ENCODE measurements around the gene NISCH. TPM values are rescaled to one million over a fixed set of nuclear protein-coding genes. Genes with fewer than 3 reads are reported as not detected.
A peak's percentile ranks its signal among the peaks of the same experiment; 100 is the strongest.

Gene NISCH
- total RNA-seq, 2 experiments from 2014 or later, result 77.2 to 82.6 TPM

- POLR2A ChIA-PET, result no interaction called here
These were observed 34.9 kb downstream of the NISCH start for GRCh38 chr3:52490035-52490938.

GRCh38 chr3:52490939-52491526 lies 35.6 kb downstream of the NISCH start:
- Mint-ChIP-seq H3K4me1 (ENCODE audit: low read depth) (peaks cover 2% of the 10 kb centered on the region), H3K27ac (peak overlapping the region; percentile 15), H3K4me3 (no peak overlapping the region), H3K36me3 (ENCODE audit: low read depth) (peaks cover 19% of the 10 kb centered on the region), H3K27me3 (ENCODE audit: low read depth) (no peaks in the 10 kb centered on the region), H3K9me3 (ENCODE audit: insufficient read depth) (no peaks in the 10 kb centered on the region)
- CTCF ChIA-PET, result no interaction called here
- DNase-seq (no peak), ATAC-seq (no peak)
- POLR2A ChIA-PET, result no interaction called here

More at GRCh38 chr3:52490035-52490938, 34.9 kb downstream of the NISCH start:
- Mint-ChIP-seq H3K4me1 (ENCODE audit: low read depth) (peaks cover 2% of the 10 kb centered on the region), H3K27ac (peak overlapping the region; percentile 15), H3K4me3 (no peak overlapping the region), H3K27me3 (ENCODE audit: low read depth) (no peaks in the 10 kb centered on the region), H3K36me3 (ENCODE audit: low read depth) (peaks cover 24% of the 10 kb centered on the region), H3K9me3 (ENCODE audit: insufficient read depth) (no peaks in the 10 kb centered on the region)
- CTCF ChIA-PET, result no interaction called here
- no peak for ATAC-seq
- DNase-seq, result no peak

GRCh38 chr3:52492059-52492458 lies 36.7 kb downstream of the NISCH start:
- H3K9me3 Mint-ChIP-seq (ENCODE audit: insufficient read depth), result no peaks in the 10 kb centered on the region
- H3K4me3 Mint-ChIP-seq, result no peak overlapping the region
- H3K27ac Mint-ChIP-seq, result no peak overlapping the region
- POLR2A ChIA-PET, result interaction anchor here (0.7 kb wide), 1 partner anchor 23 kb away, joined by 3 read pairs; no protein-coding TSS in a partner anchor
- no peak for ATAC-seq
- H3K27me3 Mint-ChIP-seq (ENCODE audit: low read depth), result no peaks in the 10 kb centered on the region
- DNase-seq, result no peak
- CTCF ChIA-PET, result no interaction called here
- H3K36me3 Mint-ChIP-seq (ENCODE audit: low read depth), result peaks cover 19% of the 10 kb centered on the region
- peaks cover 2% of the 10 kb centered on the region for H3K4me1 Mint-ChIP-seq (ENCODE audit: low read depth)

GRCh38 chr3:52493232-52494017 lies 38.0 kb downstream of the NISCH start:
- H3K27me3 Mint-ChIP-seq (ENCODE audit: low read depth), result no peaks in the 10 kb centered on the region
- POLR2A ChIA-PET, result no interaction called here
- ATAC-seq (no peak), DNase-seq (no peak)
- H3K36me3 Mint-ChIP-seq (ENCODE audit: low read depth), result peaks cover 9% of the 10 kb centered on the region
- H3K27ac Mint-ChIP-seq, result no peak overlapping the region
- CTCF ChIA-PET, result no interaction called here
- peaks cover 5% of the 10 kb centered on the region for H3K4me1 Mint-ChIP-seq (ENCODE audit: low read depth)
- H3K4me3 Mint-ChIP-seq, result no peak overlapping the region
- no peaks in the 10 kb centered on the region for H3K9me3 Mint-ChIP-seq (ENCODE audit: insufficient read depth)

GRCh38 chr3:52494445-52494844 lies 39.0 kb downstream of the NISCH start:
- Mint-ChIP-seq H3K36me3 (ENCODE audit: low read depth) (peaks cover 9% of the 10 kb centered on the region), H3K9me3 (ENCODE audit: insufficient read depth) (no peaks in the 10 kb centered on the region), H3K4me3 (no peak overlapping the region), H3K27ac (no peak overlapping the region), H3K27me3 (ENCODE audit: low read depth) (peaks cover 3% of the 10 kb centered on the region), H3K4me1 (ENCODE audit: low read depth) (peaks cover 11% of the 10 kb centered on the region)
- no peak for ATAC-seq
- no peak for DNase-seq
- ChIA-PET POLR2A (no interaction called here), CTCF (no interaction called here)

GRCh38 chr3:52494886-52495495 lies 39.6 kb downstream of the NISCH start, which contains the start of gene STAB1:
Gene STAB1, plus strand, starts transcription at chr3:52495338. Its CDS starts 76 bp downstream, at chr3:52495414.
- CTCF ChIA-PET, result interaction anchor here (0.7 kb wide), 1 partner anchor 12 kb away, joined by 3 read pairs; no protein-coding TSS in a partner anchor
- POLR2A ChIA-PET, result interaction anchor here (1.1 kb wide), 1 partner anchor 15 kb away, joined by 4 read pairs; no protein-coding TSS in a partner anchor
- ATAC-seq (no peak), DNase-seq (no peak)
- peaks cover 11% of the 10 kb centered on the region for H3K4me1 Mint-ChIP-seq (ENCODE audit: low read depth)
- H3K4me3 Mint-ChIP-seq, result no peak within 1 kb of the TSS
- no peaks in the 10 kb centered on the region for H3K9me3 Mint-ChIP-seq (ENCODE audit: insufficient read depth)
- no peak within 1 kb of the TSS for H3K27ac Mint-ChIP-seq
- H3K27me3 Mint-ChIP-seq (ENCODE audit: low read depth), result peaks cover 3% of the 10 kb centered on the region
- H3K36me3 Mint-ChIP-seq (ENCODE audit: low read depth), result peaks cover 9% of the 10 kb centered on the region

- H3K9me3 Mint-ChIP-seq (ENCODE audit: insufficient read depth), result no peaks in the 10 kb centered on the region
- DNase-seq, result no peak
- no peak overlapping the region for H3K27ac Mint-ChIP-seq
- H3K27me3 Mint-ChIP-seq (ENCODE audit: low read depth), result peaks cover 8% of the 10 kb centered on the region
- H3K4me1 Mint-ChIP-seq (ENCODE audit: low read depth), result peaks cover 11% of the 10 kb centered on the region
- no peak overlapping the region for H3K4me3 Mint-ChIP-seq
- peaks cover 9% of the 10 kb centered on the region for H3K36me3 Mint-ChIP-seq (ENCODE audit: low read depth)
- ChIA-PET CTCF (interaction anchor here (0.7 kb wide), 1 partner anchor 13 kb away, joined by 3 read pairs; no protein-coding TSS in a partner anchor), POLR2A (interaction anchor here (1.1 kb wide), 1 partner anchor 16 kb away, joined by 4 read pairs; no protein-coding TSS in a partner anchor)
- no peak for ATAC-seq
These were observed 40.6 kb downstream of the NISCH start for GRCh38 chr3:52495777-52496602.

GRCh38 chr3:52498137-52499054 lies 43.0 kb downstream of the NISCH start:
- Mint-ChIP-seq H3K36me3 (ENCODE audit: low read depth) (no peaks in the 10 kb centered on the region), H3K27me3 (ENCODE audit: low read depth) (peaks cover 8% of the 10 kb centered on the region), H3K4me3 (no peak overlapping the region), H3K27ac (no peak overlapping the region), H3K9me3 (ENCODE audit: insufficient read depth) (no peaks in the 10 kb centered on the region), H3K4me1 (ENCODE audit: low read depth) (peaks cover 11% of the 10 kb centered on the region)
- POLR2A ChIA-PET, result interaction anchor here (0.8 to 1.7 kb wide), 2 partner anchors 10 to 33 kb away, joined by 3 to 5 read pairs; no protein-coding TSS in a partner anchor
- ATAC-seq (no peak), DNase-seq (no peak)
- CTCF ChIA-PET, result interaction anchor here (1.0 kb wide), 1 partner anchor 9 kb away, joined by 3 read pairs; no protein-coding TSS in a partner anchor

GRCh38 chr3:52501046-52501445 lies 45.6 kb downstream of the NISCH start:
- Mint-ChIP-seq H3K4me3 (no peak overlapping the region), H3K9me3 (ENCODE audit: insufficient read depth) (no peaks in the 10 kb centered on the region), H3K27ac (no peak overlapping the region), H3K36me3 (ENCODE audit: low read depth) (no peaks in the 10 kb centered on the region), H3K4me1 (ENCODE audit: low read depth) (peaks cover 10% of the 10 kb centered on the region), H3K27me3 (ENCODE audit: low read depth) (peaks cover 8% of the 10 kb centered on the region)
- CTCF ChIA-PET, result no interaction called here
- no peak for DNase-seq
- POLR2A ChIA-PET, result no interaction called here
- no peak for ATAC-seq

- H3K27ac Mint-ChIP-seq, result no peak overlapping the region
- no peaks in the 10 kb centered on the region for H3K9me3 Mint-ChIP-seq (ENCODE audit: insufficient read depth)
- H3K36me3 Mint-ChIP-seq (ENCODE audit: low read depth), result no peaks in the 10 kb centered on the region
- ATAC-seq, result no peak
- peaks cover 8% of the 10 kb centered on the region for H3K27me3 Mint-ChIP-seq (ENCODE audit: low read depth)
- H3K4me3 Mint-ChIP-seq, result no peak overlapping the region
- peaks cover 10% of the 10 kb centered on the region for H3K4me1 Mint-ChIP-seq (ENCODE audit: low read depth)
- DNase-seq, result no peak
- POLR2A ChIA-PET, result no interaction called here
- CTCF ChIA-PET, result no interaction called here
These were observed 46.6 kb downstream of the NISCH start for GRCh38 chr3:52502001-52502400.

Data from activated CD8-positive, alpha-beta T cell treated with anti-CD3 and anti-CD28 coated beads, Interleukin-2, amount 10 ng/mL, durations not matched to agents 7 days and 5 days (primary cell).